Measurements from ENCODE around the gene PODXL2.

PODXL2 gene

DNA sequence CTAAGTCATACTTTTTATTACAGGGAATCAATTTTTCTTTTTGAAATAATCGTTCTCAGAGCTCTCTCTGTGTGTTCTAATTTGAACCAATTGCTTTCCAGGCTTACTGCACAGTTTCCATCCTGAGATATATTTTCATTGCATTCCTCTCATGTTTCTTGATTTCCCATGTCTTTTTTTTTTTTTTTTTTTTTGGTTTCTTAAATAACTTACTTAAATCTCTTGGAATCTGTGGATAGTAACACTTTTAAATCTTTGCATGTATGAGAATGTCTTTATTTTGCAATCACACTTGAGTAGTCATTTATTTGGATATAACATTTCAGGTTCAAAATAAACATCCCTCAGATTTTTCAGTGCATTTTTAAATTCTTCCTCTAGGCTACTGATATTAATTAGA lies 29.2 kb downstream of the PODXL2 start:
- DNase-seq (ENCODE audit: low read depth), result no peak

DNA sequence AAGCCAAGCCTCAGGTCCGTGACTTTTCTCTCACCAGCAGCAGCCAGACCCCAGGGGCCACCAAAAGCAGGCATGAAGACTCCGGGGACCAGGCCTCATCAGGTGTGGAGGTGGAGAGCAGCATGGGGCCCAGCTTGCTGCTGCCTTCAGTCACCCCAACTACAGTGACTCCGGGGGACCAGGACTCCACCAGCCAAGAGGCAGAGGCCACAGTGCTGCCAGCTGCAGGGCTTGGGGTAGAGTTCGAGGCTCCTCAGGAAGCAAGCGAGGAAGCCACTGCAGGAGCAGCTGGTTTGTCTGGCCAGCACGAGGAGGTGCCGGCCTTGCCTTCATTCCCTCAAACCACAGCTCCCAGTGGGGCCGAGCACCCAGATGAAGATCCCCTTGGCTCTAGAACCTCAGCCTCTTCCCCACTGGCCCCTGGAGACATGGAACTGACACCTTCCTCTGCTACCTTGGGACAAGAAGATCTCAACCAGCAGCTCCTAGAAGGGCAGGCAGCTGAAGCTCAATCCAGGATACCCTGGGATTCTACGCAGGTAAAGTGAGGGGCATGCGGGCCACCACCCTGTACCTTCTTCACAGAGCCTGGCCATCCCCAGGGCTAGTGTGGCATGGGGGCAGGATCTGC lies 31.8 kb downstream of the PODXL2 start:
- DNase-seq (ENCODE audit: low read depth), result no peak

DNA sequence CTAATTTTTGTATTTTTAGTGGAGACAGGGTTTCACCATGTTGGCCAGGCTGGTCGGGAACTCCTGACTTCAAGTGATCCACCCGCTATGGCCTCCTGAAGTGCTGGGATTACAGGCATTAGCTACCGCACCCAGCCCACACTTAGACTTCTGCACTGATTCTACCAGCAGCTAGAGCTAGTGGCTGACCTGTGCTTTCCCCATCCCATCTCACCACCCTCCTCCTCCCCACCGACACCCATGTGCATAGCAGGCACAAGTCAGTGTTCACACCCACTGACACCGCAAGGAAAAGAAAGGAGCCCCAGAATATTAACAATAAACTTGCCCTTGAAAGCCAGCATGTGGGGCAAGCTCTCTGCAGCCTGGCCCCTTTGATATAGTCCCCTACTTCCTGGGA lies 32.6 kb downstream of the PODXL2 start:
- DNase-seq (ENCODE audit: low read depth), result no peak

DNA sequence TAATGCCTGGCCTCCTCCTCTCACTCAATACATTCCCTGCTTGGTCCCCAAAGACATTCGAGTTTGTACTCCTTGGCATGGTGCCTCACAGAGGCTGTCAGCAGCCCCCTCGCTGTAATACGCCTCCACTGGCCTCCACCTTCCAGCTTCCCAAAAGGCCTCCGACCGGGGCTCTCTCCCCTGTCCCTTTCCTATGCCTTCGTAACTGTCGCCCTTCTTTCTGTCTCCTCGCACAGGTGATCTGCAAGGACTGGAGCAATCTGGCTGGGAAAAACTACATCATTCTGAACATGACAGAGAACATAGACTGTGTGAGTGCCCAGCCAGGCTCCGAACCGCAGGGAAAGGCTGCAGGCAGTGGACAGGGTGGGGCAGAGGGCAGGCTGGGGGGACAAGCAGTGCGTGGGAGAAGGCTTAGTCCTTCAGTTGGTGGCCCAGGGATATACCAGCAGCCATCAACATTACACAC lies 33.0 kb downstream of the PODXL2 start:
- DNase-seq (ENCODE audit: low read depth), result no peak

DNA sequence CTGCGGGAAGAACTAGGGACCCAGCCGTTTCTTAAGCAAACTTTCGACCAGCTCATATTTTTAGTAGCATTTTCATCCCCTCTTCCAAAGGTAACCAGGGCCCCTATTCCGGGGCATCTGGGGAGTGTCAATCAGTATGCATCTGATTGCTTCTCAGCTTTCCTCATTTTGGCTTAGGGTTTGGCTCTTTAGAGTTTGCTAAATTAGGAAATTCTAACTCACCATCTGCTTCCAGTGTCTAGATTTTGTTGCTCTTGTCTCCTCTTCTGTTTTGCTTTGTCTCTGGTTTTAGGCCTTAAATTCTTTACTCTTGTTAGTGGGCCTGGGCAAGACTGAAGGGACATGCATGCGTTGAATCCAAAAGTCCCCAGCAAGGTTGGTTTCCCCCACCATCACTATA lies 34.2 kb downstream of the PODXL2 start:
- no peak for DNase-seq (ENCODE audit: low read depth)

DNA sequence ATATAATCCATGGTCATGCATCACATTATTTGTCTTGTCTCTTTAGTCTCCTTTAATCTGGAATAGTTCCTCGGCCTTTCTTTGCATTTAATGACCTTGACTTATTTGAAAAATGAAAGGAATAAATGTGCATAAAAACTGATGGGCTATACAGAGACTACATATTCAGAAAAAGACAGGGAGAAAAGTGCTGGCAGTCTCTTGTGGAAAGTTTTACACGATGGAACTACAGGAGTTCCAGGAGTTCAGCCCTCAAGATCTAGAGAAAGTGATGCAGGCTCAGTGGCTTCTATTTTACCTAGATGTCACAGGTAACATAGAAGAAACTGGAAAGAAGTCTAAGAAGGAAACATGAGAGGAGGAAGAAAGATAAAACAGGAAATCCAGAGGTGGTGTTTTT lies 36.2 kb downstream of the PODXL2 start:
- DNase-seq (ENCODE audit: low read depth), result no peak

DNA sequence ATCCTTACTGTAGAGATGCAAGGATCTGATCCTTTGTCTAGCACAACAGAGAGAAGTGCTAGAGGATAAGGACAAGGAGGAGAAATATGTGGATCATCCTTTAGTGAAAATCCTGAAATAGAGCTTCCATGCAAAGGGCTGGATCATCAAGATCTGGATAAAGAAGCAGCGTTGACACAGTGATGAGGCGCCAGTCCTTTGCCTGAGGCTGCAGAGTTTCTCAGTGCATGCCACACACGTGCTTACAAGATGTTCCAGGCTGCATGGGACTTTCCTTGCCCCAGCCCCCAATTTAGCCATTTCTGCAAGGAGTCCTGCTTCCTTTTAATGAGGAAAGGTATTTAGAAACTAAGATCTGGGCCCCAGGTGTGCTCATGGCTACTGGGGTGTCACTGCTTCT lies 36.6 kb downstream of the PODXL2 start:
- no peak for DNase-seq (ENCODE audit: low read depth)

DNA sequence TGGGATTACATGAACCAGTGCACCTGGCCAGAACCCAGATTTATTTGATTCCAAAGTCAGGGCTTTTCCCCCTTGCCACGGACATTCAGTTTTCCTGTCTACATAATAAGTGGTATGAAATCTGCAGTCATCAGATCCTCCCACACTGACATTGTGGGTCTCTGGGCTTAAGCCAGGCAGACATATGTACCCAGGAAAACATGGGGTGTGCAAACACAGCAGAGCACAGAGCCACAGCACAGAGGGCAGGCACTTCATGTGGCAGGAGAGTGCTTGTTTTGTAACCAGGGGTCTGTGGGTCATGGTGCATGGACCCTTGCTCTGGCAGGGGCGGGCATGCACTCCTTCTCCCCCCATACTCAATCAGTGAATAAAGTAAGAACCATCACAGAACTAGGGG lies 37.7 kb downstream of the PODXL2 start:
- no peak for DNase-seq (ENCODE audit: low read depth)

DNA sequence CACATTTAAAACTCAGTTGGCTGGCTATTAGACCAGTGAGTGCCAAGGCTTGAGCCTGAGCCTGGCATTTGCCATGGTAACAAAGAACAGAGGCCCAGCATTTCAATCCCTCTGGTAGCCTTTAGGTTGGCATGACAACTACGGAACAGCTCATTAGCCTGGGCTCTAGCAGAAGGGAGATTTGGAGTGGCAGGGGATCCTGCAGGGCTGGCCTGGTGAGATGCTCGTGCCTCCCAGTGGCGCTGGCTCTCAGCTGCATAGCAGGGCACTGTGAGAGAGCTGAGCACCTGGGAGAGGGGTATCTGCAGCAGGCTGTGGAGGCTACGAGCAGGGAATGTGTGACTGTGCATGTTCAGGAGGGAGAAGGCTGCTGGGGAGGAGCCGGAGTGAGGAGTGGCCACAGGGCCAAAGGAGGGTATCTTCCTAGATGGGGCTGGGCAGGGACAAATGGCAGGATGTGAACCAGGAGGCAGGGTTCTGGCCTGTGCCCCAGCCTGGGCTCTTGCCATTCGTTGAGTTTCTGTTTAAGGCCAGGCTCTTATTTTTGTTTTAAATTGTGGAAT lies 38.2 kb downstream of the PODXL2 start:
- DNase-seq (ENCODE audit: low read depth), result no peak

DNA sequence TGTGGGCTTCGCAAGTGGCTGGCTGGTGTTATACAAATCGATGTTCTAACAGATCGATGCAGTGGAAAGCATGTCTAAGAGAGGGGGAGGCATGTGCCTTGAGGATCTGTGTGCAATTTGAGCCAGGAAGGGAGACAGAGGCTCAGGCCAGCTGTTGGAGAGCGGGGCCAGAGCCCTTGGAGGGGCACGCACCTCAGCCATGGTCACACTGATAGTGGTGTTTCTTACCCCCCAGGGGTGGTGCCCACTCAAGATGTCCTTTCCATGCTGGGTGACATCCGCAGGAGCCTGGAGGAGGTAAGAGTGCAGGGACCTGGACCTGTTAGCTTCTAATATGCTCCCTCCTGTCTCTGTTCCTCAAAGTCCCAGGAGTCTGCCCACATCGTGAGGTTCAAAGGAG lies 39.9 kb downstream of the PODXL2 start:
- DNase-seq (ENCODE audit: low read depth), result no peak

DNA sequence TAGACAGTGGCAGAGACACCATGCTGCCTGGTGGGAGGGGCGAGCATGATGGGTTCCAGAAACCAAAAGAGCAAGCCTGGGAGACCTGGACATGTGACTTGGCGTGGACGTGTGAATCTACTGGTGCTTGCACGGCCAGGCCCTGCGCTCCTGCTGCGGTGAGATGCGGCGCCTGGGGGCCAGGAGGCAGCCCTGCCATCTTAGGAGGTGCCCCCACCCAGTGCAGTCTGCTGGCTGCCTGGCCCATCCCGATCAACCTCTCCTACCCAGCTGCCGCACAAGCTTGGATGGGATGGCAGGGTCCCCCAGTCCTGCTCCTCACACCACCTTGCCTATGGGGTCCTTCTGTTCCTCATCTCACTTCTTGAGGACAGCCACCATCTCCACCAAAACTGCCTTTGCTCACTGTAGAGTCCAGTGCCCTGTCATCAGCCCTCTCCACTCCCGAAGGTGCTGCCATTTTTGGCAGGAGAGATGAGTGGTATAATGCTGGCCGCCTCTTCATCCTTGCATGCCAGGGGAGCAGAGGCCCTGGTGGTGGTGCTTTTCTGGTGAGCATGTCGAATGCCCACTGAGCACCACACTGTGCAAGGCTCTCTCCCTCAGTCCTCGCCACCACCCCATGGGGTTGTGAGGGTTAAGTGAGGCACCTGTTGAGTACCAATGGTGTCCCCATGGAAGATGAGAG lies 40.7 kb downstream of the PODXL2 start:
- DNase-seq (ENCODE audit: low read depth), result no peak

DNA sequence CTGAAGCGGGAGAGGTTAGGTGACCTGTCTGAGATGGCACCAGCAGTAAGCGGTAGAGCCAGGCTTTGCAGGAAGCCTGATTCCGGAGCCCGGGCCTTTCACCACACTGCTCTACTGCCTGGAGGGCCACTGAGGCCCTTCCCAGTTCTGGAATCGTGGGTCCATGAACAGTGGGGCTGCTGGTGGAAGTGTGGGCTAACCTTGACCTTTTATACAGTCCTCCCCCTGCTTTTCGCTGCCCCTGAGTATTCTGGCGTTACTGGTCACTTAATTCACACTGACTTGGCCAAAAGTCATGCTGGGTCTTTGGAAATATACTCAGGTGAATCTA lies 41.2 kb downstream of the PODXL2 start:
- DNase-seq (ENCODE audit: low read depth), result no peak

DNA sequence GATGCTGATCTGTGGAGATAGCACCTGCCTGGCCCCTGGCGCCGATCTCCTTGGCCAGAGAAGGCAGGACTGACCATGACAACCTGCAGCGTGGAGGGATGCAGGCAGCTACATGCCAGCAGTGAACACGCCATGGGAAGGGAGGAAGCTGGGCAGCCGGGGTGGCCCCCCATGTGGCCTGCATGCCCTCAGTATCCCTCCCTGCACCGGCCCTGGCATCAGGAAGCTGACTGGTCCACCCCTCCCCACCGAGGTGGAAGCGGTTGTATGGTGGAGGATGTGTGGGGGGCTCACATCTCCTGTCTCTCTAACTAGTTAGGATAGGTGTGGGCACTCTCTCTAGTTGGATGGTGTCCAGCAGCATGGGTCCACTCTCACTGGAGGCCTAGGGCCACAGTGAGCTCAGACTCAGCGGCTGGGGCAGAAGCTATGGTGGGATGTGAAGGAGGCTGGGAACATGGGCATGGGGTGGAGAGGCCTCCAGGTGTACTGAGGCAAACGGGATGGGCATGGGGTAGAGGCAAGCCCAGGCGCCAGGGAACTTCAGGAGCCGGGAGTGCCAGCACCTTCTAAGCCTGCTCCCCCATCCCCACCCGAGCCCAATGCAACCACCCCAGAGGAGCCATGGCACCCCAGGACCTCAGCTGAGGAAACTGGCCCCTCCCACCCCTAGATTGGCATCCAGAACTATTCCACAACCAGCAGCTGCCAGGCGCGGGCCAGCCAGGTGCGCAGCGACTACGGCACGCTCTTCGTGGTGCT lies 42.0 kb downstream of the PODXL2 start:
- DNase-seq (ENCODE audit: low read depth), result no peak

DNA sequence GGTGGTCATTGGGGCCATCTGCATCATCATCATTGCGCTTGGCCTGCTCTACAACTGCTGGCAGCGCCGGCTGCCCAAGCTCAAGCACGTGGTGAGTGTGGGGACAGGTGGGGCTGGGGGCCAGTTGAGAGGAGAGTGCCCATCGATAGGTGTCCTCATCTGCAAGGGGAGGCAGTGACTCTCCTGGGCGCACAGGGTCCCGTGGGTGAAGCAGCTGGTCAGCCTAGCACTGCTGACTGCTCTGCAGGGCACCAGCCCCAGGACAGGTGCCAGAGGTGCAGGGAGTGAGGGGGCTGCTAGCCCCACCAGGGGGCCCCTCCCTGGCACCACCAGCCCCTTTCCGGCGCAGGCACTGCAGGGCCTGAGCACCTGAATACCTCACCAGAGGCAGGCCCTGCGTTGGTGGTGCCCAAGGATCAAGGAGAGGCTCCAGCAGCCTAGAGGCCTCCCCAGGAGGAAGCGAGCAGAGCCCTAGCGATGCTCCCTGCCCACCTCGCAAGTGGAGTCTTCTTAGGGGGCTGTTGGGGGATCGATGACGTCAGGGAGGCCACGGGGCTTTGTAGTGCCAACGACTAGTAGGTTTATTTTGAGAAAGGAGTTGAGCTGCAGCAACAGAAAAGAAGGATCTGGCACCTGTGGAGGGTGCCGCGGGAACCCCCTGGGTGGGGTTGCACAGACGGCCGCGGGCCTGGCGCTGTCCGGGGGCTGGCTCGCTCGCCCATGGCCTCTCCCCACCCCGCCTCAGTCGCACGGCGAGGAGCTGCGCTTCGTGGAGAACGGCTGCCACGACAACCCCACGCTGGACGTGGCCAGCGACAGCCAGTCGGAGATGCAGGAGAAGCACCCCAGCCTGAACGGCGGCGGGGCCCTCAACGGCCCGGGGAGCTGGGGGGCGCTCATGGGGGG lies 42.8 kb downstream of the PODXL2 start:
- DNase-seq (ENCODE audit: low read depth), result no peak

DNA sequence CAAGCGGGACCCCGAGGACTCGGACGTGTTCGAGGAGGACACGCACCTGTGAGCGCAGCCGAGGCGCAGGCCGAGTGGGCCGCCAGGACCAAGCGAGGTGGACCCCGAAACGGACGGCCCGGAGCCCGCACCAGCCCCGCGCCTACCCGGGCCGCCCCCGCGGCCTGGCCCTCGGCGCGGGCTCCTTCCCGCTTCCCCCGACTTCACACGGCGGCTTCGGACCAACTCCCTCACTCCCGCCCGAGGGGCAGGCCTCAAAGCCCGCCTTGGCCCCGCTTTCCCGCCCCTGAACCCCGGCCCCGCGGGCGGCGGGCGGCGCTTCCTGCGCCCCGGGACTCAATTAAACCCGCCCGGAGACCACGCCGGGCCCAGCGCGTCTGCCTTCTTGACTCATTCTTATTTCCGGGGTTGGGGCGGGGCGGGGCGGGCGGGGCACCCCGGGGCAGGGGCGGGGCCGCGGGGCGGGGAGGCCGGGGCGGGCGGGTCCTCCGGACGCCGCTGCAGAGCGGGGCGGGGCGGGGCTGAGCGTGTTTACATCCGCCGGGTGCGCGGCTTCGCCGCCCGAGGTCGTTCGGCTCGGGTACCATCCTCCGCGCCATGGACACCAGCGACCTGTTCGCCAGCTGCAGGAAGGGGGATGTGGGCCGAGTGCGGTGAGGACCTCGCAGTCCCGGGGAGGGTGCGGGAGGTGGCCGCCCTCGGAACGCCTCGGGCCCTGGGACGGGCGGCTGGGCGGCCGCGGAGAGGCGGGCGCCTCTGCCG lies 43.6 kb downstream of the PODXL2 start, which contains the start of gene ABTB1:
Gene ABTB1, plus strand, starts transcription at position 524 of the 762 bp plus-strand sequence. Its CDS starts 74 bp downstream, at position 598.
- DNase-seq (ENCODE audit: low read depth), result no peak

DNA sequence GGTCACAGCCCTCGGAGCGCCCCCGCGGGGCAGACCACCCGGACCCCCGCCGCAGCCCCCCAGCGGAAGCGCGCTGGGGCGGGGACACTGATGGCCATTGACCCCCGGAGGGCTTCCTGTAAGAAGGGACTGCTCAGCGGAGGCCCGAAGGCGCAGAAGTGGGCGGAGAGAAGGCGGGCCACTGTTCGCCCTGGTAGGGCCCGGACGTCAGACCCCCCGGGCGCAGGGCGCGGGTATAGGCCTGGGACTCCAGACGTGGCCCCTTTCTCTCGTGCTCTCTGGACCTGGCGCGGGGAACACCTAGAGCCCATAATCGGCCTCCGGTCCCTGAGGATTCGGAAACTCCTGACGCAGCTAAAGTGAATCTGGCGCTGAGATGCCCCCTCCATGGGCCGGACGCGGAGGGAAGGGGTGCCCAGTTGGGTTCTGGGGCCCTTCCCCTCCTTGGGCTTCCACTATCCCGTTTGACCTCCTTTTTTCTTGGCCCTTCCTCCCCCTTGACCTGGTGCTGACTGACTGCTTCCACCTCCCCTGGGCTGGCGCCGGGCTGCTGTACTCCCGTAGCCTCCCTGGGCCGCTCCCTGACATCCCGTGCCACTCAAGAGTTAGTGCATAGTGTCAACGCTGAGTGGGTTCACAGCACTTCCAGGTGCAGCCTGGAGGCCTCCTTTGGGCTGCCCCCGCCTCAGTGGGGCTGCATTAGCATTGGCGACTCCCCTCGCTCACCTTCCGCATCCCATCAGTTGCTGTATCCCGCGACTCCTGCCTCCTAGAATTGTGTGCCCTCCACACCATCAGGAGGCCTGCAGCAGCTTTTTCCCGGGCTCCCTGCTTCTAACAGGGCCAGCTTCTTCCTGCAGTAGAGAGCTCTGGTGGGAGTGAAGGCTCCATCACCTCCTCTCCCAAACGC lies 44.5 kb downstream of the PODXL2 start:
- DNase-seq (ENCODE audit: low read depth), result no peak

DNA sequence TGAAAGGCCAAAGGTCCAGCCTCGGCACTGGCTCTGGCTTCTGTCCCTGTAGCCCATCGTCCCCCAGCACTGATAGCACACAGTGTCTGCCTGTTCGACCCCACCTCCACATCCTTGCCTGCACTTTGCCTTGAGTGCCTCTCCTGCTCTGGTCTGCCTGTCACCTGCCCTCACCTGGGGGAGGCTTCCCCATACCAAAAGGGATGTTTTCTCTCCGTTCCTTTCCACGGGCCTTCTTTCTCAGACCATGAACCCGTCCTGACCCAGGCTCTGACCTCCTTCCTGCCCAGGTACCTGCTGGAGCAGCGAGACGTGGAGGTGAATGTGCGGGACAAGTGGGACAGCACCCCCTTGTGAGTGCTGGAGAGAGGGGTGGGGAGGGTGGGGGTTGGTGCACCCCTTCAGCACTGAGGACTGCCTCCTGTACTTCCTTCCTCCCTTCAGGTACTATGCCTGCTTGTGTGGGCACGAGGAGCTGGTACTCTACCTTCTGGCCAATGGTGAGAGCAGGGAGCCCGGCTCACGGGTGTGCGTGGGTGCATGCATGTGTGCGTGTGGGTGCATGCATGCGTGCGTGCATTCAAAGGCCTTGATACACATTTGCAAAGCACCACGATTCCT lies 45.2 kb downstream of the PODXL2 start:
- no peak for DNase-seq (ENCODE audit: low read depth)

DNA sequence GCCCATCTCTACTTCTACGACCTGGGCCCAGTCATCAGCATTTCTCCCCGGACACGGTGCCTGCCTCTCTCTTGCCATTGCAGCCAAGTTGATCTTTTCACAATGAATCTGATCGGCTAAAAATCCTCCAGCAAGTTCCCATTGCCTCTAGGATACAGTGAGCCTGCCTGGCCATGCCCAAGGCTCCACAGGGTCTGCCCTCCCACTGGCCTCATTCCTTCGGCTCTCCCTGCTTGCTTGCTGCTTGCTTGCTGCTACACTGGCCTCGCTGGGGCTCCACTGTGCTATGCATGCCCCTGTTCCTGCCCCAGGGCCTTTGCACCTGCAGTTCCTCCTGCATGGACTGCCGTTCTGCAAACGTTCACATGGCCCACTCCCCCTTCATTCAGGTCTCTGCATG lies 45.8 kb downstream of the PODXL2 start:
- DNase-seq (ENCODE audit: low read depth), result no peak

DNA sequence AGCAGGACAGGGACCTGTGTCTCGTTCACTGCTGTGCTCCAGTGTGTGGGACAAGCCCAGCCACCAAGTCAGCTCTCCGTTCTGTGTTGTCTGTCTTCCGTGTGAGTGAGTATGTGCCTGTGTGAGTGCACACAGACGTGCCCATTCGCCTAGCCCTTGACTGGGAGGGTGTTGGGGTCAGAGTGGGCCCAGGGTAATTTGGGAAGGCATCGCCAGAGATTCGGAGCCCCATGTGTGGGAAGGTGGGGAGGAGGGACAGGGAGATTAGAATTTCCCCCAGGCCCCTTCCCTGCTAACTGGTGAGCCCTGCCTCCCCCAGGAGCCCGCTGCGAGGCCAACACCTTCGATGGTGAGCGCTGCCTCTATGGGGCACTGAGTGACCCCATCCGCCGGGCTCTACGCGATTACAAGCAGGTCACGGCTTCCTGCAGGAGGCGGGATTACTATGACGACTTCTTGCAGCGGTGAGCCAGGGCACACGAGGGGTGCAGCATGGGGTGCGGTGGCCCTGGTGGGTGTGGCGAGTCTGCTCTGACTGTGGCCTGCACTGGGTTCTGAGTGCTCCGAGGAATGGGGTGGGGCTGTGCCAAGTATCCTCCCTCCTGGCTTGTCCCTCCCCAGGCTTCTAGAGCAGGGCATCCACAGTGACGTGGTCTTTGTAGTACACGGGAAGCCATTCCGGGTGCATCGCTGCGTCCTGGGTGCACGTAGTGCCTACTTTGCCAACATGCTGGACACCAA lies 46.8 kb downstream of the PODXL2 start:
- DNase-seq (ENCODE audit: low read depth), result no peak

Data from GM04504 (cell line).